ENCODE measurements around the gene NDST4.
"Not testable (repeated sequence)": the region's sequence is repeated elsewhere in the genome, so short reads cannot be mapped to it uniquely, and the experiment has no call there.

Gene NDST4

GRCh38 chr4:115053313-115053712 lies 60.1 kb downstream of the NDST4 start:
- DNase-seq = no peak

GRCh38 chr4:115042496-115042895 lies 70.9 kb downstream of the NDST4 start:
- no peak for DNase-seq

- no peak for DNase-seq
Observed at GRCh38 chr4:115030281-115030680, 83.1 kb downstream of the NDST4 start.

GRCh38 chr4:115028682-115029410 lies 84.6 kb downstream of the NDST4 start:
- no peak for DNase-seq

GRCh38 chr4:114999880-115000279 lies 113.5 kb downstream of the NDST4 start:
- no peak for DNase-seq

GRCh38 chr4:114998316-114998715 lies 115.1 kb downstream of the NDST4 start:
- no peak for DNase-seq

GRCh38 chr4:114997576-114998247 lies 115.7 kb downstream of the NDST4 start:
- DNase-seq = no peak

GRCh38 chr4:114986133-114986532 lies 127.3 kb downstream of the NDST4 start:
- DNase-seq = no peak

GRCh38 chr4:114980932-114981708 lies 132.3 kb downstream of the NDST4 start:
- DNase-seq = no peak

GRCh38 chr4:114980399-114980798 lies 133.0 kb downstream of the NDST4 start:
- not testable (repeated sequence) for DNase-seq

- DNase-seq = no peak
Observed at GRCh38 chr4:114976901-114977300, 136.5 kb downstream of the NDST4 start.

GRCh38 chr4:114964026-114964425 lies 149.4 kb downstream of the NDST4 start:
- DNase-seq = no peak

- DNase-seq = no peak
Observed at GRCh38 chr4:114945616-114946015, 167.8 kb downstream of the NDST4 start.

GRCh38 chr4:114941503-114941902 lies 171.9 kb downstream of the NDST4 start:
- DNase-seq = no peak

GRCh38 chr4:114927881-114928280 lies 185.5 kb downstream of the NDST4 start:
- no peak for DNase-seq

GRCh38 chr4:114926583-114926982 lies 186.8 kb downstream of the NDST4 start:
- no peak for DNase-seq

- DNase-seq = no peak
Observed at GRCh38 chr4:114924311-114924710, 189.1 kb downstream of the NDST4 start.

- no peak for DNase-seq
Observed at GRCh38 chr4:114922592-114922933, 190.9 kb downstream of the NDST4 start.

- no peak for DNase-seq
Observed at GRCh38 chr4:114921790-114922591, 191.4 kb downstream of the NDST4 start.

- DNase-seq = no peak
Observed at GRCh38 chr4:114921191-114921590, 192.2 kb downstream of the NDST4 start.

- no peak for DNase-seq
Observed at GRCh38 chr4:114911111-114911510, 202.3 kb downstream of the NDST4 start.

- no peak for DNase-seq
Observed at GRCh38 chr4:114907568-114907967, 205.9 kb downstream of the NDST4 start.

GRCh38 chr4:114905017-114905416 lies 208.4 kb downstream of the NDST4 start:
- DNase-seq = no peak

All from central memory CD4-positive, alpha-beta T cell (primary cell).